Neutrophil (primary cell): ENCODE results near the gene NSMCE3.
"Not testable (repeated sequence)": the region's sequence is repeated elsewhere in the genome, so short reads cannot be mapped to it uniquely, and the experiment has no call there.

Source experiments
- H3K27ac ChIP-seq: fragments of 200-600 bp; sonication (generic); 2 replicates; pipeline ENCODE4 v1.5.1; 2016; ENCODE audit warnings: mild to moderate bottlenecking, moderate library complexity
- H3K27me3 ChIP-seq: fragments of 200-600 bp; sonication (generic); 2 replicates; pipeline ENCODE4 v1.6.0; 2016; ENCODE audit warnings: mild to moderate bottlenecking
- H3K36me3 ChIP-seq: fragments of 200-600 bp; sonication (generic); 2 replicates; pipeline ENCODE4 v1.5.1; 2017
- H3K4me1 ChIP-seq, 2 experiments: fragments of 200-600 bp in 1 of 2; sonication (generic) in 1 of 2; 1 replicate in 1 of 2; 2 replicates in 1 of 2; pipeline versions ENCODE4 v1.5.1 to v1.6.1; 2013 to 2016; ENCODE audit warnings: low read depth in 1 of 2, low read length in 1 of 2, mild to moderate bottlenecking in 1 of 2, moderate library complexity in 1 of 2; ENCODE audit not compliant: control insufficient read depth in 1 of 2, insufficient read depth in 1 of 2
- H3K4me3 ChIP-seq, 2 experiments: fragments of 200-600 bp in 1 of 2; sonication (generic) in 1 of 2; 1 replicate in 1 of 2; 2 replicates in 1 of 2; pipeline ENCODE4 v1.5.1; 2013 to 2016; ENCODE audit warnings: low read depth in 1 of 2, low read length in 1 of 2, mild to moderate bottlenecking in 1 of 2, moderate library complexity in 1 of 2
- H3K9me3 ChIP-seq: fragments of 200-600 bp; sonication (generic); 2 replicates; pipeline ENCODE4 v1.5.1; 2016
- TF ChIP-seq, protein P1 (sequence below): fragments of 200-600 bp; sonication (generic); IDR thresholded peaks from 2 replicates; pipeline ENCODE4 v1.5.1; 2016; ENCODE audit warnings: antibody characterized with exemption

The NSMCE3 gene

GRCh38 chr15:29225534-29226234 is 43.9 kb downstream of the NSMCE3 start:
- no peaks in the 10 kb centered on the region for H3K9me3 ChIP-seq

GRCh38 chr15:29224987-29225363 is 44.6 kb downstream of the NSMCE3 start:
- H3K9me3 ChIP-seq, H3K4me3 ChIP-seq, H3K27ac ChIP-seq, H3K4me1 ChIP-seq, H3K36me3 ChIP-seq: not testable (repeated sequence)
- H3K27me3 ChIP-seq: peaks cover 10% of the 10 kb centered on the region

More at GRCh38 chr15:29225534-29226234, 43.9 kb downstream of the NSMCE3 start:
- H3K4me1 ChIP-seq: no peaks in the 10 kb centered on the region
- H3K36me3 ChIP-seq: no peaks in the 10 kb centered on the region
- no peak overlapping the region for H3K27ac ChIP-seq
- H3K4me3 ChIP-seq: no peak overlapping the region
- peaks cover 10% of the 10 kb centered on the region for H3K27me3 ChIP-seq
- TF ChIP-seq, protein P1, sequence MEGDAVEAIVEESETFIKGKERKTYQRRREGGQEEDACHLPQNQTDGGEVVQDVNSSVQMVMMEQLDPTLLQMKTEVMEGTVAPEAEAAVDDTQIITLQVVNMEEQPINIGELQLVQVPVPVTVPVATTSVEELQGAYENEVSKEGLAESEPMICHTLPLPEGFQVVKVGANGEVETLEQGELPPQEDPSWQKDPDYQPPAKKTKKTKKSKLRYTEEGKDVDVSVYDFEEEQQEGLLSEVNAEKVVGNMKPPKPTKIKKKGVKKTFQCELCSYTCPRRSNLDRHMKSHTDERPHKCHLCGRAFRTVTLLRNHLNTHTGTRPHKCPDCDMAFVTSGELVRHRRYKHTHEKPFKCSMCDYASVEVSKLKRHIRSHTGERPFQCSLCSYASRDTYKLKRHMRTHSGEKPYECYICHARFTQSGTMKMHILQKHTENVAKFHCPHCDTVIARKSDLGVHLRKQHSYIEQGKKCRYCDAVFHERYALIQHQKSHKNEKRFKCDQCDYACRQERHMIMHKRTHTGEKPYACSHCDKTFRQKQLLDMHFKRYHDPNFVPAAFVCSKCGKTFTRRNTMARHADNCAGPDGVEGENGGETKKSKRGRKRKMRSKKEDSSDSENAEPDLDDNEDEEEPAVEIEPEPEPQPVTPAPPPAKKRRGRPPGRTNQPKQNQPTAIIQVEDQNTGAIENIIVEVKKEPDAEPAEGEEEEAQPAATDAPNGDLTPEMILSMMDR: no peak

GRCh38 chr15:29224235-29224986 is 45.2 kb downstream of the NSMCE3 start:
- H3K36me3 ChIP-seq, H3K4me3 ChIP-seq, H3K4me1 ChIP-seq, H3K9me3 ChIP-seq, H3K27ac ChIP-seq: not testable (repeated sequence)
- peaks cover 10% of the 10 kb centered on the region for H3K27me3 ChIP-seq

- Histone ChIP-seq H3K4me3 (no peak overlapping the region), H3K27me3 (peaks cover 10% of the 10 kb centered on the region), H3K4me1 (no peaks in the 10 kb centered on the region), H3K36me3 (no peaks in the 10 kb centered on the region), H3K27ac (no peak overlapping the region), H3K9me3 (no peaks in the 10 kb centered on the region)
- TF ChIP-seq, protein P1: no peak
These were observed 46.0 kb downstream of the NSMCE3 start for GRCh38 chr15:29223640-29224039.

DNA sequence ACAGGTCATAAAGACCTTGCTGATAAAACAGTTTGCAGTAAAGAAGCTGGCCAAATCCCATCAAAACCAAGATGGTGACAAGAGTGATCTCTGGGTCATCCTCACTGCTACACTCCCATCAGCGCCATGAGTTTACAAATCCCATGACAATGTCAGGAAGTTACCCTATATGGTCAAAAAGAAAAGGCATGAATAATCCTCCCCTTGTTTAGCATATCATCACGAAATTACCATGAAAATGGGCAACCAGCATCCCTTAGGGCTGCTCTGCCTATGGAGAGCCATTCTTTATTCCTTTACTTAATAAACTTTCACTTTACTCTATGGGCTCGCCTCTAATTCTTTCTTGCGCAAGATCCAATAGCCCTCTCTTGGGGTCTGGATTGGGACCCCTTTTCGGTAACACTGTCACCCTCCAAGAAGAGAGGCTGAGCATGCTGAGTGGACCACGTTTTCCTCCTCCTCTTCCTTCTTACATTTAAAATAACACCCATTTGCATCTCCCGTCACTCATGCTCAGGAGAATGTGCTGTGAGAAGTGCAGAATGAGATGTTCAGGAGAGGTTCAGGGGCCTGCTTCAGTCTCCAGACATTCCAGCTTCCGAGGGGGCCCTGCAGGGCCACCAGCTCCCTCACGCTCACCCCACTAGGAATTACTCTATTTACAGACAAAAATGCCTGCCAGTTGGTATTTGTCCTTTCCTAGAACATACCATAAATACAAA is 47.3 kb downstream of the NSMCE3 start:
- H3K27ac ChIP-seq: no peak overlapping the region
- H3K4me3 ChIP-seq: no peak overlapping the region
- peaks cover 9% of the 10 kb centered on the region for H3K27me3 ChIP-seq
- TF ChIP-seq, protein P1: no peak
- no peaks in the 10 kb centered on the region for H3K9me3 ChIP-seq
- H3K36me3 ChIP-seq: no peaks in the 10 kb centered on the region
- H3K4me1 ChIP-seq: no peaks in the 10 kb centered on the region

GRCh38 chr15:29220852-29221251 is 48.8 kb downstream of the NSMCE3 start:
- Histone ChIP-seq H3K4me1 (no peaks in the 10 kb centered on the region), H3K27me3 (no peaks in the 10 kb centered on the region), H3K4me3 (no peak overlapping the region), H3K9me3 (no peaks in the 10 kb centered on the region), H3K27ac (no peak overlapping the region), H3K36me3 (no peaks in the 10 kb centered on the region)
- TF ChIP-seq, protein P1: no peak
